Endothelial cell of hepatic sinusoid (primary cell): ENCODE data around the gene MTREX.

Experiments
- in situ Hi-C: cut with HindIII; loops from 2 replicates; pipeline ENCODE4 v1.10.0; 2017; ENCODE audit warnings: low sequenced_read_pairs

Gene MTREX

DNA sequence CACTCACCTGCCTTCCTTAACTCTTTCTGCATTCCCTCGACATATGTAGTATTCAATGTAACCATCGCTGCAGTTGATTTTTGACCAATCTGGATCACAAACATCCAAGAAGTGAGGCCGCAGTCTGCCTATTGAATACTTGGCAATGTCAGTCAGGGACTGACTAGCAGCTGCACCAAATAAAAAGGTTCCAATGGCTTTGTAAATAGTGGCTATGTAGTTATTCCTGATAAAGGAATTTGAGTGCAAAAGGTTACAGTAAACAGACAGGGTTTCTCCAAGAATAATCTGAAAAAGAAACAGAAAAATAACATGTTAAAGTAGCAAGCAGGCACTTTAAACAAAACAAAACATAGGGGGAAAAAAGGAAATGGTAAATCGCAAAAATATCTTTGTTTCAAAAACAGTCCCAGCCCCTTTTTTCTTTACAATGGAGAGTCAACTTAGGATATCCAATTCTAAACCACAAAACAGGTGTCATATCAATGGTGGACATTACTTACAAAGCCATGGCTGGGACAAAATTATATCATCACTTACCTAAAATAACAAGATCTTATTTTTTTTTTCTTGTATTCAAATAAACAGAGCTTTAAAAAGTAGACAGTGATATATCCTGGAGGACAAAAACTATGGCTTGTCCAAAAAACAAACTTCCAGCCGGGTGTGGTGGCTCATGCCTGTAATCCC is 160.2 kb downstream of the MTREX start:
- in situ Hi-C loops, result no loop called here

DNA sequence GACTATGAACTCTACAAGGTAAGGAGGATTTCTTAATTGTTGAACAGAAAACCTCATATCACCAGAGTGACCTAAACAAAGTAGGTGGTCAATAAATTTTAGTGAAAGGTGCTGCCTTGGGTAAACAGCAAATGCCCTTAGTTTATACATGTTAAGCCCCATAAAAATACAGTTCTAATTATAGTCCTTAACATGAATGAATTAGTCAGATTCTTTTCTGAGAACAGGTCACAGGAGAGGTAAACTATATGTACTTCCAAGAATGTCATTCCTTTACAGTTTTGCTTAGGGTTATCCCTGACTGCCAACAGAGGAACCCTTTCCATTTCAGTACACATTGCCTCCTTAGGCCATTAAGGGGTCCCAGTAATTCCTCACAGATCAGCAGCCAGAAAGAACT is 162.1 kb downstream of the MTREX start:
- in situ Hi-C loops, result no loop called here

DNA sequence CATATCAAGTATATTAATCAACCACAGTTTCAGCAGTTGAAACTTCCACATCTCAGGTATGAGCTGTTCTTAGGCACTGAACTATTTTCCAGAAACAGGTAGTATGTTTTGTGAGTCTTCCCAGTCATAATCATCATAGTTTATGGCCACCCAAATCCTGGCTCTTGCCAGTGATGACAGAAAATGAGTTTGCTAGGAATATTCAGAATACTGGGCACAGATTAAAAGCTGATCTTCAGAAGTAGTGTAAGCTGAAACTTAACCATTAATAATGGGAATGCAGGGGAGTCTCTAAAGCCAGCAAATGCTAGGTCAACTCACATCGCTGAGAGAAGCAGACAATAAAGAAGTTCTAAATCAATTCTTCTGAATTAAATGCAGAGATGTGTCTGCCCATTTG is 162.5 kb downstream of the MTREX start:
- in situ Hi-C loops, result no loop called here

DNA sequence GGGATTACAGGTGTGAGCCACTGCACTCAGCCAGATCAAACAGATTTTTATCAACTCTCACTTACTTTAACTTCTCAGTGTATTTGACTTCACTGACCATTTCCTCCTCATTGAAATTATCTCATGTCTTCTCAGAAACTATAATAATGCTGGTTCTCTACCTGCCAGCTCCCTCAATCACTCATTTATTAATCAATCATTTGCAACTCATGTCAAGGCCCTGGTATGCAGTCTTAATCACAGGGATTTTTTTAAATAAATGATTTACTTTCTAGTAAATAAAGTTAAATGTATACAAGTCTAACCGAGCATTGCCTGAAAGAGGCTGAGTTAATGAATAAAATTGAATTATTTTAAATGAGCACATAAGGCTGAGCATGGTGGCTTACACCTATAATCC is 163.7 kb downstream of the MTREX start:
- in situ Hi-C loops, result no loop called here

DNA sequence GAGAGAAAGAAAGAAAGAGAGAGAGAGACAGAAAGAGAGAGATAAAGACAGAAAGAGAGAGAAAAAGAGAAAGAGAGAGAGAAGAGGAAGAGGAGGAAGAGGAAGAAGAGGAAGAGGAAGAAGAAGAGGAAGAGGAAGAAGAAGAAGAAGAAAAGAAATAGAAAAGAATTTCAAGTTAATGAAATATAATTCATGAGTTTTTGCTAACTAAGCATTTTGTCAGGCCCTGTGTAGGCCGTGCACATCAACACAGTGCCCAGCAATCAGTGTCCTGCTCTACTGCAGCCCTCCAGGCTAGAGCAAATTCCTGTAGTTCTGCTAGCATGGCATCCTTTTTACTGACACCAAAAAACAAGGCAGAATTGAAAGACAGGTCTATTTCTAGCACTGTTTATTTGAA is 164.9 kb downstream of the MTREX start:
- in situ Hi-C loops, result no loop called here
